Measurements from ENCODE around the gene AKAP13.

GRCh38 chr15:85716261-85716660, 335.9 kb downstream of the AKAP13 start:
- TF ChIP-seq GATA2 (IDR thresholded peaks at IDR 0.05; ENCODE audit: low read depth, low read length), result no peak
- no peak for TF ChIP-seq GATA3 (IDR thresholded peaks at IDR 0.05; ENCODE audit: low read depth, low read length)
